GM21529 (cell line): ENCODE results near the gene SH2D5.

Experiments used
- ATAC-seq: cut with Tn5 transposase; IDR thresholded peaks from one replicate; pipeline ENCODE4 v1.9.1; 2021; ENCODE audit not compliant: unreplicated experiment

Gene SH2D5

GRCh38 chr1:20715406-20715805, 17.1 kb downstream of the SH2D5 start:
- ATAC-seq, result no peak

- no peak for ATAC-seq
Measured at GRCh38 chr1:20713440-20713839, 19.1 kb downstream of the SH2D5 start.

- no peak for ATAC-seq
Measured at GRCh38 chr1:20712215-20712577, 20.3 kb downstream of the SH2D5 start.

- no peak for ATAC-seq
Measured at GRCh38 chr1:20711285-20712214, 21.0 kb downstream of the SH2D5 start.

- ATAC-seq, result no peak
Measured at GRCh38 chr1:20710469-20711284, 21.8 kb downstream of the SH2D5 start.

- ATAC-seq, result no peak
Measured at GRCh38 chr1:20709868-20710267, 22.6 kb downstream of the SH2D5 start.

- ATAC-seq, result no peak
Measured at GRCh38 chr1:20708891-20709290, 23.6 kb downstream of the SH2D5 start.

GRCh38 chr1:20708057-20708456, 24.4 kb downstream of the SH2D5 start:
- no peak for ATAC-seq

- ATAC-seq, result no peak
Measured at GRCh38 chr1:20706841-20707240, 25.7 kb downstream of the SH2D5 start.

- no peak for ATAC-seq
Measured at GRCh38 chr1:20705203-20705755, 27.2 kb downstream of the SH2D5 start.

GRCh38 chr1:20704390-20705202, 27.9 kb downstream of the SH2D5 start:
- ATAC-seq, result no peak

GRCh38 chr1:20703124-20703756, 29.3 kb downstream of the SH2D5 start:
- no peak for ATAC-seq

GRCh38 chr1:20702416-20702815, 30.1 kb downstream of the SH2D5 start:
- ATAC-seq, result no peak

- ATAC-seq, result no peak
Measured at GRCh38 chr1:20701847-20702246, 30.7 kb downstream of the SH2D5 start.

- no peak for ATAC-seq
Measured at GRCh38 chr1:20701446-20701845, 31.1 kb downstream of the SH2D5 start.

GRCh38 chr1:20700636-20701215, 31.8 kb downstream of the SH2D5 start:
- ATAC-seq, result no peak

GRCh38 chr1:20699558-20699957, 32.9 kb downstream of the SH2D5 start:
- ATAC-seq, result no peak

- ATAC-seq, result no peak
Measured at GRCh38 chr1:20698195-20698910, 34.1 kb downstream of the SH2D5 start.

- no peak for ATAC-seq
Measured at GRCh38 chr1:20697563-20697962, 34.9 kb downstream of the SH2D5 start.
